Dermis blood vessel endothelial cell (primary cell): ENCODE results near the gene SSC4D. TPM values are rescaled to one million over a fixed set of nuclear protein-coding genes. Genes with fewer than 3 reads are reported as not detected.
"Not testable (repeated sequence)": the region's sequence is repeated elsewhere in the genome, so short reads cannot be mapped to it uniquely, and the experiment has no call there.

Experiments used
- DNase-seq: peaks from one replicate; pipeline ENCODE4 v3.0.0; 2010
- total RNA-seq: library from RNA; depleted of rRNA; stranded (reverse); fragments of >200 nt; gene quantifications from 2 replicates; pipeline ENCODE4 v1.2.3, GENCODE V29; 2014

The SSC4D gene
- total RNA-seq, 1 donor from 2014 or later, result 0.68 TPM

- no peak for DNase-seq
These were observed 27.7 kb downstream of the SSC4D start for GRCh38 chr7:76381814-76382213.

- DNase-seq, result no peak
These were observed 28.9 kb downstream of the SSC4D start for GRCh38 chr7:76380623-76380966.

- DNase-seq, result no peak
These were observed 32.1 kb downstream of the SSC4D start for GRCh38 chr7:76377186-76377918.

GRCh38 chr7:76375251-76375650 is 34.2 kb downstream of the SSC4D start:
- DNase-seq, result no peak

- DNase-seq, result no peak
These were observed 36.3 kb downstream of the SSC4D start for GRCh38 chr7:76372984-76373833.

GRCh38 chr7:76371396-76371795 is 38.1 kb downstream of the SSC4D start:
- DNase-seq, result no peak

GRCh38 chr7:76369018-76369417 is 40.5 kb downstream of the SSC4D start:
- DNase-seq, result no peak

- no peak for DNase-seq
These were observed 41.3 kb downstream of the SSC4D start for GRCh38 chr7:76368190-76368589.

GRCh38 chr7:76364198-76364584 is 45.3 kb downstream of the SSC4D start:
- peak; percentile 58 for DNase-seq

- not testable (repeated sequence) for DNase-seq
These were observed 45.7 kb downstream of the SSC4D start for GRCh38 chr7:76363754-76364153.

GRCh38 chr7:76359978-76360638 is 49.4 kb downstream of the SSC4D start:
- no peak for DNase-seq

GRCh38 chr7:76359111-76359977 is 50.2 kb downstream of the SSC4D start:
- DNase-seq, result peak; percentile 99

- DNase-seq, result peak; percentile 94
These were observed 50.9 kb downstream of the SSC4D start, which contains the start of gene YWHAG for GRCh38 chr7:76358481-76359110. Gene YWHAG (minus strand): TSS chr7:76358991. CDS start chr7:76358808, 183 bp downstream.

GRCh38 chr7:76358011-76358480 is 51.5 kb downstream of the SSC4D start:
- peak; percentile 53 for DNase-seq

- no peak for DNase-seq
These were observed 52.0 kb downstream of the SSC4D start for GRCh38 chr7:76357475-76358010.

- DNase-seq, result peak; percentile 79
These were observed 52.7 kb downstream of the SSC4D start for GRCh38 chr7:76356823-76357222.

- no peak for DNase-seq
These were observed 53.4 kb downstream of the SSC4D start for GRCh38 chr7:76356115-76356514.

- DNase-seq, result peak; percentile 55
These were observed 54.3 kb downstream of the SSC4D start for GRCh38 chr7:76354981-76355730.

GRCh38 chr7:76354516-76354915 is 55.0 kb downstream of the SSC4D start:
- no peak for DNase-seq

GRCh38 chr7:76353744-76354143 is 55.8 kb downstream of the SSC4D start:
- DNase-seq, result no peak

GRCh38 chr7:76352193-76352592 is 57.3 kb downstream of the SSC4D start:
- DNase-seq, result no peak
